ENCODE results near the gene DCAF11.

DCAF11 gene

DNA sequence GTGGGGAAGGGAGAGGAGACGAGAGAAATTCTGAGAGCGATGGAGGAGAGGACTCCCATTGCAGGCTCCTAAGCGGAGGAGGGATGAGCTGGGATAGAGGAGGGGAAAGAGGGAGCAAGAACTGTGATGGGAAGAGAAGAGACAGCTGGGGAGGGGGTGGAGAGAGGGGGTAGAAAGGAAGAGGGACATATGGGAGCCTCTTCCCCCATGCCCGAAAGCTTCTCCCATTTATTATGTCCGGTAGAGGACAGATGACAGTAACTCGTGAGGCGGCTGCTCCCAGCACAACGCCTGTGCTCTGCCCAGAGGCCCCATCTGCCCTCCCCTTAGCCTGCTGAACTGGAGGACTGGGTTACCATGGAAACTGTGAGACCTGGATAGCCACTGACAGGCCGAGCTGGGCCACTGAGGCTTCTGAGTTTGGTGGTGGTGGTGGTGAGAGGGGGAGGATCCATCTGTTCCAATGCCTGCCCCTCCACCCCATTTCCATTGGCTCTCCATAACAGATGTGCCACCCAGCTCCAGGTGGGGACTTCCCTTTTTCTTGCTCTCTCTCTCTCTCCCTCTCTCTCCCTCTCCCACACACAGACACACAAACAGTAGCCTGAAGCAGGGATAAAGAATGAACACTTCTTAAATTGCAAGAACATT, 35.0 kb upstream of the DCAF11 start:
- peak in 2 of 3 experiments; percentile 76 to 93 for DNase-seq

DNA sequence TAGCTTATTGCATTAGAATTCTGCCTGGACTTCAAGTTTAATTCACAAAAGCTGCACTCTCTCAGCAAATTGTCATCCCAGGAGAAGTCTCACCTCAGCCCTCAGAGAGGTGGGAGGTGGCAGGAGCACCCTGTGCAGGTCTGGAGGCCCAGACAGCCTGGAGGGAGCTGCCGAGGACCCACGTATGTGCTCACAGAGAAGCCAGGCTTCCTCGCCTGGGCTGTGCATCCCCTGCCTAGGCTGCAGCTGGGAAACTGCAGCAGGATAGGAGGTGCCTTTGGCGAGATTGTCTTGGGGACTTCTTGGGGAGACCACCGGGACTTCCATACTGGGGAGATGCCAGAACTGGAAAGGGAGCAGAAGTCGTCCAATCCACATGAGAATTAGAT, 34.4 kb upstream of the DCAF11 start:
- DNase-seq = peak in 1 of 3 experiments; percentile 58

DNA sequence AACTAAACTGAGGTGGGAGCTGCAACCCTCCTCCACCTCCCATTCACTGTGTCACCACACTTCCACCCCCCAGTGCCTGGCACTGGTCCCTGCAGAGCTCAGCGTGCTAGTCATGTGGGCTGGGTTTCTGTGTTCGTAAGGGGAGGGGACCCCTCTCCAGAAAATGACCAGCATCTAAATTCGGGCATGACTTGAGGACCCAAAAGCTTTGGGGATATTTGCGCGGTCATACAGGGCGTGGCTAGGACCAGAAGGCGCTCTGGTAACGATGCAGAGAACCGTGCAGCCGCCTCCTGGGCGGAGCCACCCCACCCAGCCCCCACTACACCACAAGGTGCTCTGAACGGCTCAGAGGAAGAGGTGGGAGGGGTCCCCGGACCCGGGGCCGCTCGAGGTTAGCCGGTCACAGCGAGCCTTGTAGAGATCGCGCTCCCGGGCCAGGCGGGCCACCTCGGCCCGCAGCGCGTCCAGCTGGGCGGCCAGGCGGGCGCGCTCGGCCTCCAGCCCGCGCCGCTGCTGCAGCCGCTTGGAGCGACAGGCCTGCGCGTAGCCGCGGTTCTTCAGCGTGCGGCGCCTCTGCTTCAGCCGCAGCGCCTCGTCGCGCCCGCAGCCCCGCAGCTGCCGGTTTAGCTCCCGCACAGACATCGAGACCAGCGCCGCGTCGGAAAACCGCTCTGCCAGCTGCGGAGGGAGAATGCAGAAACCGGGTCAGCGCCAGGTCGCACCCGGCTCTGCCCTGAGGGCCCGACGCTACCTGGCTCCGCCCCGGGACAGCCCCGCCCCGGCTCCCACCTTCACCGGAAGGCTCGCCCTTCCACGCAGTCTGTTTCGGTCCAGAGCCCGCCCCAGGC, 33.5 kb upstream of the DCAF11 start:
- DNase-seq = peak; percentile 62 to 91 (median 90)

DNA sequence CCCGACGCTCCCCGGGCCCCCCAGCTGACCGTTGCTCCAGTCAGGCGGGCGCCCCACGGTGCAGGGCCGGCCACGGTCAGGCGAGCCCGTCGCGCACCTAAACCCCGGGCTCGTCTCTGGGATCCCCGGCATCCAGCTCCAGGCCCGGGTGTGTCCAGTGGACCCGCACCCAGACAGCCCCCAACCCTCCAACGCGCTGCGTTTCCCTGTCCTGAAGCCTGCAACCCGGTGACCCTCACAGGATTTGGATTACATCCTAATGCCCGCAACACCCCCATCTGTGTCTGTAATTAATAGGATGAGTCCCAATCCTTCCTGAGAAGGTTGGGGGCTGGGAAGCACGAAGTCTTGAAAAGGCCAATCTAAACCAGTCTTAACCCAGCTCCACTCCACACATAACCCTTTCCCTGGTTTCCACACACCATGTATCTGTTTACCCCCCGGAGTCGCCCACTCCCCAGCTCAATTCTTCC, 32.8 kb upstream of the DCAF11 start:
- DNase-seq = peak in 1 of 3 experiments; percentile 58

DNA sequence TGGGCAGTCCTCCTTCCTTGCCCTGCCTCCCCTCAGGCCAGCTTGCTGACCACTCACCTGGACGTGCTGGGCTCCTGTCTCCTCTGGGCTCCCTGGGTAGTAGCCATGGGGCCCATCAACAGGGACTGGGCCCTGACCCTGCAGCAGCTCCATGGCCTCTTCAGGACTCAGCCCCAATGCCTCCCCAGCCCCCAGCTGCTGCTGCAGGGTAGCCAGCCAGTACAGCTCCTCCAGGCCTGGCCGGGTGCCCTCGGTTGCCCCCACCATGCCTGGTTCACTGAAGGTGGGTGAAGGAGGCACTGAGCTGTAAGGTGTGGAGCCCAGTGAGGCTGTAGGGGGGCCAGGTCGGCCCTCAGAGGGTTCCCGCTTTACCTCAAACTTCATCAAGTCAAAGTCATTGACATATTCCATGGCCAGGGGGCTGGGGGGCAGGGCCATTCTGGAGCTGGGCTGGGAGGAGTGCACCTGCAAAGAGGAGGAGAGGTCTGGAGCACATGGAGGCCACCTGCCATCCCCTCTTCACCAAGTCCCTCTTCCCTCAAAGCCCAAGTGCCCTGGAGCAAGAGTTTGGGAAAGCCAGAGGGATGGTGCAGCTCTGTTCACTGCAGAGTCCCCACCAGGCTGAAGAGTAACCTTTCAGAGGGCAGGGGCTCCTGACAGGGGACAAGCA, 32.0 kb upstream of the DCAF11 start:
- no peak for DNase-seq

DNA sequence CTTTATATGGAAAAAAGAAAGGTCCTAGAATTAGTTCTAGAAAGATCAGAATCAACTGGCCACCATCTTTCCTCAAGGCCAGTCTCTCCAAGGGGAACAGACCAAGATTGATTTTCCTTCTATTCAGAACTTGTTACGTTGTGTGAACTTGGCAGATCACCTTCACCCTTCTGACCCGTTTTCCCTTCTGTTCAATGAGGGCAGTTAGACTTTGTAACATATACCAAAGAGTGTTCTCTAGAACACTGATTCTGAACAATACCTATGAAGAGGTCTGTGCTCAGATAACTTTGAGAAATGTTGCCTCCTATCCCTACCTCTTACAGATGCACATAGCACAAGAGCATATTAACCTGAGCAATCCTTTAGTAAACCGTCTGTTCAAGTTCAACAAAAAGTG, 31.1 kb upstream of the DCAF11 start:
- no peak for DNase-seq

DNA sequence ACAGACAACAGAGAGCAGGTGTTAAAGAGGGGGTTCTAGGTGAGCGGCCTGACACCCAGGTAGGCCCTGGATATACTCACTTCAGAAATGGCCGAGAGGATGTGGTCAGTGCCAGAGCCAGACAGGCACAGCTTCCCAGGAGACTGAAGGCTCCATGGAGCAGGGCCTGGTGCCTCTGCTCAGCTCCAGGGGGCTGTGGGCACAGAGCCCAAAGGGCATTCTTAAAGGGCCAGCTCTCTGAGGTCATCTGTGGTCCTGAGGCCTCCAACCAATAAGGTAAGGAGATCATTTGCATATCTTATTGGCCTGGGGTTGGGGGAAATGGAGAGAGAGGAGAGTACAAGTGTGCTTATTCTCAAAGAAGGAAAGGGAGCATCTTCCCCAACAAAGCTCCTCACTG, 30.1 kb upstream of the DCAF11 start:
- no peak for DNase-seq

DNA sequence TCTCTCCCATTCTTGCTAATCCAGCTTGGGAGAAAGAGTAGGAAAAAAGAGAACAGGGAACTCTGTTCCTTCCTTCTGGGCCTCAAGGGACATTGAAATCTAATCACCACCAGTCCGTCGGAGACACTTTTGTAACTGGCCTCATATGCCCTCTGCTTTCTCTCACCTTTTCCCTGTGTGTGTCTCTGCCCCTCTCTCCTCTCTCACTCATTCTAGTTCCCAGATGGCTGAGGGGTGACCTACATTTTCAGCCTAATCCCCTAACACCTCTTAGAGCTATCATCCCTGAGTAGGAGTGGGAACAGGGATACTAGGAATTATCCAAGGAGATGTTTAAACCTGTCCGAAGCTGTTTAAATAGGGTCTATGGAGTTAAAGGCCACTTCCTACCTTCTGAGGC, 29.4 kb upstream of the DCAF11 start:
- DNase-seq = no peak

DNA sequence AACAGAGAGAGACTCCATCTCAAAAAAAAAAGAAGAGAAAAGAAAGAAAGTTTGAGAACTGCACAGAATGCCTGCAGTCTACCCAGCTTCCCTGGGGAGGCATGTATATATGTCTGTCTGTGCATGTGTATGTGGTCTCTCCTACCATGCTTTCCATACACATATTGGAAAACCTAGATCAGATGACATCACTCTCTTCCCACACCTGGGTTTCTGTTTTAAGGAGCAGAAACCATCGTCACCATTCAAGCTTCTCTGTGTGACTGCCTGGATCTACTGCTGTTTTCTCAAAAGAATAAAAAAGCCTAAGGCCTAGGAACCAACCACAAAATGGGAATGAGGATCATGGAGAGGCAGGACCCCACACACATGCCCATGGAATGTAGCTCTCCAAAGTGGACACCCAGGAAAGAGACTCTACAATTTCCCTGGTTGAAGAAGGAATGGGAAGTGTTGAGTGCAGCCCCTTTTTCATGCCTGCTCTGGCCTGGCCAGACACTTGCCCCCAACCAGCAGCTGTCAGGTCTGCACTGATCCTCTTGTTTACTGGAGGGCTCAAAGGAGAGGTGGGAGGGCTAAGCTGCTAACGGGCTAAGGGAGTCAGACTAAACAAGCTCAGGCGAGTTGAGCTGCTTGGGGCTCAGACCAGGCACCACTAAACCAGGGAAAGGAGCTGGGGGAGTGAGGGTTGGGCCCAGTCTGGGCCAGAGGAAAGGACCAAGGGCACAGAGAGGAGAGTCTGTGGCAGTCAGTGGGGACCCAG, 28.2 kb upstream of the DCAF11 start:
- no peak for DNase-seq

DNA sequence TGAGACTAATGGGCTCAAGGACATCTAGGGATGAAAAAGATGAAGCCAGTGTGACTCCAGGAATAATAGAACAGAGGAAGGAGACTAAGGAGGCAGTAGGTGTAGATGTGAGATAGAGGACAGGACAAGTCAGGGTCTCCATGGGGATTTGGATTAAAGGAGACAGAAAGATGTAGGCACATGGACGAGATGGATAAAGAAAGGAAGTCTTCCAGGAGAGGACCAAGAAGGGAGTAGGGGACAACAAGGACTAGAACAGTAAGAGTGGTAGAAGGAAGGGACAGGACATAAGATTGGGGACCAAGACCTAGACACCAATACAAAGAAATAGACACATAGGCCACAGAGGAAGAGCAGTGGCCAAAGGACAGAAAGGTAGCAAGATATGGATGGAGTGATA, 27.6 kb upstream of the DCAF11 start:
- no peak for DNase-seq

DNA sequence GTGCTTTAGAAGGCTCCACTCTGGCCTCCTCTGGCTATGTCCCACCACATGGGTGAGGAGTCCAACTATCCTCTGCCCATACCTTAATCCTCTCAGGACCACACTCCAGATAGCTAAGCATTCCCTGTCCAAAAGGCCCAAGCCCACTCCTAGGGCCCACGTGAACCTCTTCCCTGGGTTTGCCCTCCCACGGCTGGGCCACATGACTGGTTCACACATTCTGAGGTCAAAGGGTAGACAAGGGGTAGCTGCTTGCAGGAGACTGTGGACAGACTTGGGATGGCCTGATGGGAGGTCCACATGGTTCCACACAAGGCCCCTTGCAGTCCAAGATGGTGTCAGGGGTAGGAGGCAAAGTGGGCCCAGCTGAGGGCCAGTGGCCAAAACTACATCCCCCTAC, 26.5 kb upstream of the DCAF11 start:
- DNase-seq = no peak

DNA sequence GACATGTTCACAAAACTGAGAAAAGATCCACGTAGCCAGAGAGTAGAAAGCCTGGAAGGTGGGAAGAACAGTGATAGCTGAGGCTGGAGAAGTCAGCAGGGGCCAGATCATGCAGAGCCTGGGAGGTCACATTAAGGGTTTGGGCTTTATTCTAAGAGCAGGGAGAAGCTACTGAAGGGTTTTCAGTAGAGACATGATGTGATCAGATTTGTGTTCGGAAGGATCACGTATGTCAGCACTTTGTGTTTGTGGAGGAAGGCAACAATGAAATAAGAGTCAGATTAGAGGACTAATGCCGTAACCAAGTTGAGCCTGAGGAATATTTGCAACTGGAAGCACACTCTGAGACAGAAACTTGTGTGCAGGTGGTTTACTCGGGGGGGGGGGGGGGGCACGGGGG, 24.7 kb upstream of the DCAF11 start:
- peak in 1 of 3 experiments; percentile 38 for DNase-seq

DNA sequence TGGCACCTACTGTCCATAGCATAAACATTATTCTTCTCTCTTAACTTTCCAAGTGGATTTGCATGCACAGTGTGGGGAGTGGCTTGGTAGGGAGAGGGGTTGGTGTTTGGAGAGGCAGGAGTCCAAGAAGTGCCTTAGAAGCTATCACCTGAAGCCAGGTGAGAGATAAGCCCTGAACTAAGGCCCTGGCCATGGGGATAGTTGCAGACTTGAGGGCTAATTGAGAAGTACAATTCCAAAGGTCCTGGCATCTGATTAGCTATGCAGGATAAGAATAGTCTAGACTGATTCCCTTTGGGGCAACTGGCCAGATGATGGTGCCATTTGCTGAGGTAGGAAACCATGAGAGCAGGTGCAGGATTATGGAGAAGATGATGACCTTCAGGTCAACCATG, 22.5 kb upstream of the DCAF11 start:
- no peak for DNase-seq

DNA sequence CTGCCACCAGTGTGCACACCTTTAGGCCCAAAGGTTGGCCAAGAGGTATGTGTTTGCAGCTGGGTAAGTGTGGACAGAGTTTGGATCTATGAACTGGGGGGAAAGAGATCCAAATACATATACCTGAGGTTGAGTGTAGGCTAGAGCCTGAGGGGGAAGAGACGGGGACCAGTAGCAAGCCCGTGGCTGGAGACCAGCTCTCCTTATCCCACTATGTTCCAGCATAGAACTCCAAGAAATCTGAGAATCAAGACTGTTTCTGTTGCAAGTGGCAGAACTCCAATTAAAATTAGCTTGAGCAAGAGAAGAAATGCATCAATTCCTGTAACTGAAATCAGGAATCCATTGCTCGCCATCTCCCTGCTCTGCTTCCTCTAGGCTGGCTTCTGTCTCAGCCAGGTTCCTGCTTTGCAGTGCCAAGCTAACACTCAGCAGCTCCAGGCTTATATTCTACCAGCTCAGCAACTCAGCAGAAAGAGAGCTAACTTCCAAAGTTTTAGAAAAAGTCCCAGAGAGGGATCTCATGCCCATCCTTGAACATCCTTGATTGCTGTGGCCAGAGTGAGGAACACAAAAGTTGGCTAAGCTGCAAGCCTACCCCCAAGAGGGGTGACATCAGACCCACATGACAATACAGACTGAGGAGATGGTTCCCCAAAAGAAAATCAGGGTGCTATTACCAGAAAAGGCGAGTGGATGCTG, 21.9 kb upstream of the DCAF11 start:
- DNase-seq = no peak

DNA sequence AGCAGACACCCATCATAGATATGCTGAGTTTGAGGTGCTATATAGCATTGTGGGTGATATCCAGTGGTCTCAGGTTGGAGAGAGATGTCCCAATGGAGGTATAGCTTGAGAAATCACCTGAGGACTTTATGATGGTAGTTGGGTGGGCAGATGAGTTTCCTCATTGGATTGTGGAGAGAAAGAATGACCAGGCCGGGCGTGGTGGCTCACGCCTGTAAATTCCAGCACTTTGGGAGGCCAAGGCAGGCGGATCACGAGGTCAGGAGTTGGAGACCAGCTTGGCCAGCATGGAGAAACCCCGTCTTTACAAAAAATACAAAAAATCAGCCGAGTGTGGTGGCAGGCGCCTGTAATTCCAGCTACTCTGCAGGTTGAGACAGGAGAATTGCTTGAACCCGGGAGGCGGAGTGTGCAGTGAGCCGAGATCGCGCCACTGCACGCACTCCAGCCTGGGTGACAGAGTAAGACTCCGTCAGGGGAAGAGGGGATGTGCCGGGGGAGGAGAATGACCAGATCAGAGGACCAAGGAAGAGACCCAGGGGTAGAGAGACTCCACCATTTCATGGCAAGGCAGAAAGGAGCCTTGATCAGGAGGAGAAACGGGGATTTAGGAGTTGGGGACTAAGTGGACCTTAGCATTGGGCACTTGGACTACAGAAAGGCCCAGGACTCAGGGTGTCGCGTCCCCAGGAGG, 21.2 kb upstream of the DCAF11 start:
- no peak for DNase-seq

DNA sequence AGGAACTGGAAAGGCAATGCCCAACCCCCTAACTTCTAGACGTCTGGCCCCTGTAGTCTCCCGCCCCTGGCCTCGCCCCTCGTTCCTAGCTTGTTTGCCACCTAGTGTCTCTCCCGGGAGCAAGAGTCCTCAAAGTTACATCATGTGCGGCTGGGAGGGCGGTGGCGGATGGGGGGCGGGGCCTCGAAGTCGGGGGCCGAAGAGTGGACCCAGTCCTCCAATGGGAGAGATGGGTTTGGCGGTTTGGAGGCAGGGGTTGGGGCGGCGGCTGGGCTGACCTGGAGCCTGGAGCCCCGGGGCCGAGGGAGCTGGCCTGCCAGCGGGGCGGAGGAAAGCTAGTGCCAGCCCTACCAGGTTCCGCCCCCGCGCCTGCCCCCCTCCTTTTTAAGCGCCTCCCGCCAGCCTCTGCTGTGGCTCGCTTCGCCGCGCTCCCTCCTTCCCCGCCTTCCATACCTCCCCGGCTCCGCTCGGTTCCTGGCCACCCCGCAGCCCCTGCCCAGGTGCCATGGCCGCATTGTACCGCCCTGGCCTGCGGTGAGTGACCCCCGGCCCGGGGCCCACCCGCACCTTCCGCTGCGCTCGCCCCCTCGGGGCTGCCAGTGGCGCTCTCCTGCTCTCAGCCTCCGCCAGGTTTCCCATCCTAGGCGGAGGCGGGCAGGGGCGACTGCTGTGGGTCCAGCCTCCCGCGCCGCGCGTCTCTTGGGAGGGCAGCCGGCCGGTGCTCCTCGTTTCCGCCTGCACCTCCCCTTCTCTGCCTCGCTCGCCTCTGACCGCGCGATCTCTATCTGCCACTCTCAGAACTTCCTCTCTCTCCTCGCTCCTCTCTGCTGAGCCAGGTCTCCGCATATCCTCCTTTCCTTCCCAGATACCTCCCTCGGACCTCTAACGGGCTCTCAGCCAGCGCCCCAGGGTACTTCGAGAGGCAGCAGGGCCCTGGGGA, 20.4 kb upstream of the DCAF11 start, which contains the start of gene PCK2:
PCK2 (plus strand) TSS at position 411 of the 940 bp plus-strand sequence; CDS start at position 506, 95 bp downstream.
- DNase-seq = peak; percentile 87 to 97 (median 94)

DNA sequence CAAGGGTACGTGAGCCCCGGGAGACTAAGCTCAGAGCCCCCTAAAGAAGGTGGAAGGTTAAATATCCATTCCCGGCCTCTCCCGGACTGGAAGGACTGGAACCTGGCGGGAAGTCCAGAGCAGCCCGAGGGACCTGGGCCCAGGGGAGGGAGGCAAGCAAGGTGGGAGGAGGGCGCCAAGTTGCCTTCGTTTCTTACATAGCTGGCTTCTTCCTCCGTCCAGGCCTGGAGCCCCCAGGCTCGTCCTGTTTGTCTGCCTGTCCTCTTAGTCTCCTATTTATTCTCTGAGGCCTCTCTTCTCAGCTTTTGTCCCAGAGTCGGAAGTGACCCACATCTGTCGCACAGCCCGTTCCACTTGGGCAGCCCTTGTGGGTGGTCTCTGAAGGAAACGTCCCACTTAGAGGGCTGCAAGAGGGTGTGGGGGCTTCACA, 19.7 kb upstream of the DCAF11 start:
- DNase-seq = no peak

DNA sequence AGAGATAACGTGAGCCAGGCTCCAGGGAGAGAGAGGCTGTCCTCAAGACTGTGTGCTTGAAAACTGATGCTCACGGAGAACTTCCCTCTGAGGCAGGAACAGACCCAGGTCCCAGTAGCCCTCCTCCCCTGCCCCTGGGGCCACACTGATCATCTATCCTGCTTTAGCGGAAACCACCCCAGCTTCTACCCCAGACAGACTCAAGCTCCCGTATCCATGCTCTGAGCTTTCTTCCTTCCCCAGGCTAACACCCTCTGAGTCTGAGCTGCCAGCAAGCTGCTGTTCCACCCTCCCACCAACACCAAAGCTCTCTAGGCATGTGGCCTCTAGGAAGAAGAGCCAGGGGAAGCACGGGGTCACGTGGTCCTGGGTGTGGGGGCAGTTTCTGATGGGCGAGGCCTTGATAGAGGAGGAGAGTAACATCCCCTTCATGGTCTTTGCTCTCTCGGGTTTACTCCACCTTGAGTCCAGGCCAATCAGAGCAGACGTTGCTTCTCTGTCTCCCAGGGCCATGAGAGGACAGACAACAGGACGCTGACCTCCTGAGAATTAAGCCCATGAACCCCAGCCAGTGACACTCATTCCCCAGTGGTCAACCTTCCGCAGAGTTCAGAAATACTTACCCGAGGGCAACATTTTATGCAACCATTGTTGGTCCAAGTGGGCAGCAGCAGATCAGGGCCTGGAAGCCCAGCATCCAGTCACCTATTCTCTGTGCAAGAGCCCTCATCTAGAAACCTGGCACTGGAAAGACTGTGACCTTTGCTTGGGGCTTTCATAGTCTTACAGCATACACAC, 19.1 kb upstream of the DCAF11 start:
- peak in 2 of 3 experiments; percentile 42 to 53 for DNase-seq

DNA sequence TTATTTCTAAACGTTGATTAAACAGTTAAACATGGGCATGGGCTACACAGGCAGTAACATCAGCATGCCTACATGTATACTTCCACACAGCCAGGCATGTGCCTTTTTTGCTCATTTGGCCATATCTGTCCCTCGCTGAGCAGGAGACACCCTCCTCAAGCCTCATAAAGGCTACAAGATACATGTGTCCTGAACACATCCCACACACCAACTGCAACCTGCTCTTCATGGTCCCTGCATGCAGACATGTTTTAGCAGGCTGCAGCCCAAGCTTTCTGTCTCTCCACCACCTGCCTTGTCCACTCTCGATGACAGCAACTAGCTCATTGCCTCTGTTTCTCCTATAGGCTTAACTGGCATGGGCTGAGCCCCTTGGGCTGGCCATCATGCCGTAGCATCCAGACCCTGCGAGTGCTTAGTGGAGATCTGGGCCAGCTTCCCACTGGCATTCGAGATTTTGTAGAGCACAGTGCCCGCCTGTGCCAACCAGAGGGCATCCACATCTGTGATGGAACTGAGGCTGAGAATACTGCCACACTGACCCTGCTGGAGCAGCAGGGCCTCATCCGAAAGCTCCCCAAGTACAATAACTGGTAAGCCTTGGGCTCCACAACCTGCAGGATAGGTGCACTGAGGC, 17.9 kb upstream of the DCAF11 start:
- DNase-seq = no peak

All from NCI-H1417 (cell line).